T47D (cell line): ENCODE measurements around the gene PCSK7.

Experiments
- DNase-seq, 2 experiments: peaks; one replicate each; pipeline versions ENCODE4 v3.0.0 to v3.0.0-alpha.2; 2011 to 2012; ENCODE audit warnings: low read depth in 1 of 2, low spot score in 1 of 2
- JUND ChIP-seq: IDR thresholded peaks from 2 replicates; pipeline ENCODE4 v1.6.1; 2012; ENCODE audit warnings: low read depth
- in situ Hi-C: cut with HindIII; loops from 2 replicates; pipeline ENCODE4 v1.10.0; 2016; ENCODE audit warnings: low sequenced_read_pairs, low pct_unique_long_range_greater_than_20kb

Gene PCSK7

DNA sequence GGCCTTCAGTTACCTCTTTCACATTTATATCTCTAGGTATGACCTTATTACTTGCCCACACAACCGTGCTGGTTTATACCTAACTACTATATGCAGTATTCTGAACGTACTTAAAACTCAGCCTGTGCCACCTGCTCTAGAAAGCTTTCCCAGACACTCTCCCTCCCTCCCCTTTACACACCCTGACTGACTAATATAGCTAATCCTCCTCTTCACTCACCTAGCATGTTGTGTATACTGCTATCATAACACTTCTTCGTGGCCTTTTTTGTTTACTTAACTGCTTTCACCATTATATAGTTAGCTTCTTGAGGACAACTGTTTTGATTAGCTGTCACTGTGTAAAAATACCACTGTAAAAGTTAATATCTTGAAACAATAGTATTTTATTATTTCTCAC, 24.1 kb upstream of the PCSK7 start:
- no peak for TF ChIP-seq JUND
- no peak for DNase-seq
- in situ Hi-C loops = no loop called here

GRCh38 chr11:117251506-117251905, 19.6 kb upstream of the PCSK7 start:
- in situ Hi-C loops = no loop called here
- DNase-seq = no peak
- no peak for TF ChIP-seq JUND

DNA sequence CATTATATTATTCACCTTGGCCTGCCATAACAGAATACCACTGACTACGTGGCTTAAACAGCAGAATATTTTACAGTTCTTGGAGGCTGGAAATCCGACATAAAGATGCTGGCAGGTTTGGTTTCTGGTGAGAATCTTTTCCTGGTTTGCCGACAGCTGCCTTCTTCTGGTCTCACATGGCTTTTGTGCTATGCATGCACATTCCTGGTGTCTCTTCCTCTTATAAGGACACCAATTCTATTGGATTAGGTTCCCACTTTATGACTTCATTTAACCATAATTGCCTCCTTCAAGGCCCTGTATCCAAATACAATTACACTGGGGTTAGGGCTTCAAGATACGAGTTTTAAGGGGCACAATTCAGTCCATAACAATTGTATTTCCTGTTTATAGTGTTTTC, 17.7 kb upstream of the PCSK7 start:
- DNase-seq = no peak
- in situ Hi-C loops = no loop called here
- no peak for TF ChIP-seq JUND

DNA sequence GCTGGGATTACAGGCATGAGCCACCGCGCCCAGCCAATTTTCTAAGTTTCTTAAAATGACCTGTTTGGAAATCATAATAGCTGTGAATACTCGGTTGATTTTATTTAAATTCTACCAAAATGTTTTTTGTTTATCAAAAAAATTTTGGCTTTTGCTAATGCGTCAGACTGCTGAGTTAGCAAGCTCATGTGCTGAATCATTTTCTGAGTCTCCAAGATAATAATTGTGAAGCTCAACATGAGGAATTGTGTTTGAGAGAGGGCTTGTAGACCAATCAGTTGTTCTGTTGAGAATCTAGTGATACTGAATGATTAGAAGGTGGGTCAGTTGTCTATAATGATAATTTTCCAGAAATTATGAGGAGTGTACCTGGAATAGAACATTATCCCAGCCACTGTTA, 16.5 kb upstream of the PCSK7 start:
- no peak for DNase-seq
- in situ Hi-C loops = no loop called here
- no peak for TF ChIP-seq JUND

GRCh38 chr11:117239295-117239694, 7.4 kb upstream of the PCSK7 start:
- DNase-seq = peak in 1 of 2 experiments; percentile 33
- TF ChIP-seq JUND = no peak
- in situ Hi-C loops = no loop called here

GRCh38 chr11:117238221-117238620, 6.3 kb upstream of the PCSK7 start:
- in situ Hi-C loops = no loop called here
- TF ChIP-seq JUND = no peak
- DNase-seq = no peak

GRCh38 chr11:117232911-117233409, 1.1 kb upstream of the PCSK7 start:
- peak in 1 of 2 experiments; percentile 37 for DNase-seq
- in situ Hi-C loops = no loop called here
- TF ChIP-seq JUND = no peak

- in situ Hi-C loops = no loop called here
- peak; percentile 91 to 98 for DNase-seq
- no peak for TF ChIP-seq JUND
These were observed 412 bp upstream of the PCSK7 start, which contains the start of gene RNF214 for GRCh38 chr11:117232092-117232878. RNF214 (plus strand) TSS chr11:117232671; CDS start chr11:117234273, 1,602 bp downstream.

DNA sequence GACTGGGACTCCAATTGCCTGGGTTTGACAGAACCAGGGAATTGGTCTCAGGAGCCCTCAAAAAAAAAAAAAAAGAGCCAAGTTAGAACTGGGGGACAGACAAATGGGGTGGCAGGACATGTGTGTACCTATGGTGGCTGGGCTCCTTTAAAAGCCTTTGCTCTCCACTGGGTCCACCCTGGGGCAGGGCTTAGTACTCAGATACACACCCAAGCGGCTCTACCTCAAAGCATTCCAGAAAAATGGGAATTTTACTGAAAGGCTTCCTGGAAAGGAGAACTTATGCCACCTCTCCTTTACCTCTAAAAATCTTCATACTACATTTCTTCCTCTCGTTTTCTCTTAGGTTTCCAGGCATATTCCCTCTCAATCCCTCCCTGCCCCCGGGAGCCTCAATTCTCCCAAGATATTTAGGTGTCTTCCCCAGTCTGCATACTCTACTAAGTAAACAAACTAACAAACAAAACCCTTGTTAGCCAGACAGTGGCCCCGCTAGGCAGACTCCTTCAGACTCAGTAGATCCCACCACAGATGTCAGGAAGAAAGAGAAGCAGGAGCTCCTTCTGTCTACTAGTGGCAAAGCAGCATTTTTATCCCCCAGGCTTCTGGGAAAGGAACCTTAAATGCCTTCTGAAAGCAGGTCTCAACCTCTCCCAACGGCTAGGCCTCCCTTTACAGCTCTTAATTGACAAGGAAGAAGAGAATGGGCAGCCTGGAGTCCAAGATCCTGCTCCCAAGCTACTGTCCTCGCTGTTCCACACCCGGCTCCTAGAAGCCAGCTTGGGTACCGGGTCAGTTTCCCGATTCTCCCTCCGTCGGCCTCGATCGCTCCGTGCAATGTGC, 653 bp downstream of the PCSK7 start:
- in situ Hi-C loops = no loop called here
- no peak for TF ChIP-seq JUND
- DNase-seq = peak in 1 of 2 experiments; percentile 36

DNA sequence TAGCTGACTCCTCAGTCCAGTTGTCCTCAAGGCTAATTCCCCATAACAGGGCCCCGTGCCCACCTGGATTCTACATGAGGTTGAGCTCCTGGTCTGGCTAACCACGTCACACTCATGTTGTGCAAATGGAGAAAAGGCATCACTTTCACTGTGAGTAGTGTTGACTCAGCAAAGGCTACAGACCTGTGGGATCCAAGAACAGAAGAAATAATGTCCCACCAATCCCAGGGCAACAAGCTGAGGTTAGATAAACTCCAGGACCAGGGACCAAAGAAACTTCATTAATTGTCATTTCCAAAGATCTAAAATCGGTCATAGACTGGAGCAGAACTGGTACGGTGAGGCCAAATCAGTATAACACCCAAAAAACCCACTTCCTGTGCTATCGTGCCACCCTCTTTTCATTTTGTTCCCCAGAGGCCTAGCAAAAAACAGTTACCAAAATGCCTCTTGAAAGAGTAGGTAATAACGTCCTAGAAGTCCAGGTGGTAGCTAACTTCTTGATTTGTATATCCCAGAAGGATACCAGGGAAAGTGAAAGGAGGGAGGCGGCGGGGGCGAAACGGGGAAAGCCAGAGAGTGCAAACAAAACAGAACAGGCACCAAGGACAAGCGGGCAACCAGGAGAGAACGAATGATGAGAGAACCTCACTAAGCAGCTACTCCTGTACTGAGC, 1.4 kb downstream of the PCSK7 start:
- in situ Hi-C loops = no loop called here
- no peak for TF ChIP-seq JUND
- no peak for DNase-seq

DNA sequence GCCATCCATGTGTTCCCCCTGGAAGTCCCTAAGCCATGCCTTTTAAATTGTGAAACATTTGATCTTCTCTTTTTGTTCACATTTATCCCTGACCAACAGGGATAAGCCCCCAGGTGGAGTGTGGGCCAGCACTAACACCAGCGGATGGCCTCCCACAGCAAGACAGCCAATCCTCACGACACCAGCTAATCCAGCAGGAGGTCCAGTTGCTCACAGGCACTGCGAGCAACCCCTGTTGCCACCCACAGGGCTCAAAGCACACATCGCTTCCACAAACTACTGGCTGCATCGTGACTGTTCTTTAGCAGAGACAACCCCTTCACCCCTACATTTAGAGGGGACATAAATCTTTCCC, 2.0 kb downstream of the PCSK7 start:
- TF ChIP-seq JUND = no peak
- no peak for DNase-seq
- in situ Hi-C loops = no loop called here

- no peak for TF ChIP-seq JUND
- DNase-seq = no peak
- in situ Hi-C loops = no loop called here
These were observed 2.5 kb downstream of the PCSK7 start for GRCh38 chr11:117229411-117229810.
